GM21528 (cell line): ENCODE data around the gene HAO1.

ENCODE experiments used
- ATAC-seq: cut with Tn5 transposase; IDR thresholded peaks from one replicate; pipeline ENCODE4 v1.9.1; 2021; ENCODE audit warnings: mild to moderate bottlenecking, moderate library complexity; ENCODE audit not compliant: unreplicated experiment, low FRiP score

HAO1 gene

DNA sequence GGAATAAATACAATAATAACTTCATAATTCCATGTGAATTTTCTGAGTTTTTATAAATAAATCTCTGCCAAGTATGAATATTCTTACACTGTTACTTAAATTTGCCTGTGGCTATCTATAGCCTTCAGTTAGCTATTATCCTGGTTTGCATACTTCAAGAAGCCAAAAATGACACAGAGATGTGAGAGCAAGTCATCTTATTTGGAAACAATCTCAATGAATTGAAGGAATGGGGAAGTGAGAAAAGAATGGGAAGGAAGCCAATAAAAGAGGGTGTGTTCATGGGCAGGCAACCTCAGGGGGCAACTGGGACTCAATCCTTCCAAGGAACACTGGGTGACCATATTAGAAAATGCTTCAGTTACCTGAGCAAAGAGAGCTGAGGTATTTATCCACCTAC is 9.9 kb downstream of the HAO1 start:
- ATAC-seq, result no peak

GRCh38 chr20:7926767-7927166 is 13.5 kb downstream of the HAO1 start:
- ATAC-seq, result no peak

GRCh38 chr20:7926323-7926722 is 13.9 kb downstream of the HAO1 start:
- ATAC-seq, result no peak

- ATAC-seq, result no peak
Observed at GRCh38 chr20:7924692-7925091, 15.6 kb downstream of the HAO1 start.

- ATAC-seq, result no peak
Observed at GRCh38 chr20:7916648-7917047, 23.6 kb downstream of the HAO1 start.

- ATAC-seq, result no peak
Observed at GRCh38 chr20:7912551-7912950, 27.7 kb downstream of the HAO1 start.

DNA sequence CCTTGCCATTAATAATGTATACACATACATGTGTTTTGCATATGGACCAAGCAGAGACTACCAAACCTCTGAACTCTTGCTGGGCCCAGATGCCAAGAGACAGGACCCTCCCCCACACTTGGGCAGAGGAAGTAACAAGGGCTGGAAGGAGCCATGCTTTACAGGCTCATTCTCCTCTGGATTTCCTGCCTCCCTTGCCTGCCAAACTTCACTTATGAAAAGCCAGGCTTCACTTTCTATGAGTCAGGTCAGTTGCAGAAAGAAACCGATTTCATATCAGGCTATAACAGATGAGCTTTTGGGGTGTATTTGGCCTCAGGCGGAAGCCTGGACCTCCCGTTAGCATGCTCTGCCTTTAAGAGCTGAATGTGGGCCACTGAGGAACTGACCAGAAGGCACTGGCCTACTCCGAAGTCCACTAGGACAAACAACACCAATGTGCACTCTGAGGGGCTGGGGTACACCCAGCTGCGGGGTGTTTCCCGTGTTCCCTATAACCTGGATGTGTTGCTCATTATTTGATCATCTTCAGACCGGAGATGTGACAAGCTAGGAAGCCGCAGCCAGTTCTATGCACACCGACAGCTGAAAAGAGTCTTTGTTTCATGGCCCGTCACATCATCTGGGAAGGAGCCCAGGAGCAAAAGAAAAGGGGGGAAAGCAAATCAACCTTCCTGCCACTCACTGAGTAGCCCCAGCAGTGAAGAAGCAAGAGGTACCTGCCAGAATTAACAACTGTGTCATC is 28.5 kb downstream of the HAO1 start:
- ATAC-seq, result no peak

DNA sequence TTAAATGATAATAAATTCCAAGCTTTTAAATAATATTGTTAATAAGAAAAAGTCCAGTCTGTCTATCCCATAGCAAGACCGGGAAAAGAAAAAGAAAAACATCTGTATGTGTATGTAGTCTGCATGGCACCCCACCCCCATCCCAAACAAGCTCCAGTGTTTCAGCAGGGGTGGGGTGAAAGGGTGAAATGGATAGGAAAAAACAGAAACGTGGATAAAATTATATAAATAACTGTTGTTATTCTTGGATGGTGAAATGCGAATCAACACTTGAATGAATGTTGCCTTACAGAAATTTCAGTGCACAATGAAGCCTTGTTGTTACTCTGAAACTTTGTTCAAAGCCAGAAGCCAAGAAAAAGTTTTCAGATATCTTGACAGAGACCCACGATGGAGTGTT is 31.4 kb downstream of the HAO1 start:
- no peak for ATAC-seq

- ATAC-seq, result no peak
Observed at GRCh38 chr20:7903429-7903828, 36.8 kb downstream of the HAO1 start.

GRCh38 chr20:7902879-7903278 is 37.4 kb downstream of the HAO1 start:
- no peak for ATAC-seq

GRCh38 chr20:7897781-7898364 is 42.4 kb downstream of the HAO1 start:
- ATAC-seq, result no peak

- no peak for ATAC-seq
Observed at GRCh38 chr20:7893014-7893730, 47.1 kb downstream of the HAO1 start.

- no peak for ATAC-seq
Observed at GRCh38 chr20:7891705-7892104, 48.6 kb downstream of the HAO1 start.

DNA sequence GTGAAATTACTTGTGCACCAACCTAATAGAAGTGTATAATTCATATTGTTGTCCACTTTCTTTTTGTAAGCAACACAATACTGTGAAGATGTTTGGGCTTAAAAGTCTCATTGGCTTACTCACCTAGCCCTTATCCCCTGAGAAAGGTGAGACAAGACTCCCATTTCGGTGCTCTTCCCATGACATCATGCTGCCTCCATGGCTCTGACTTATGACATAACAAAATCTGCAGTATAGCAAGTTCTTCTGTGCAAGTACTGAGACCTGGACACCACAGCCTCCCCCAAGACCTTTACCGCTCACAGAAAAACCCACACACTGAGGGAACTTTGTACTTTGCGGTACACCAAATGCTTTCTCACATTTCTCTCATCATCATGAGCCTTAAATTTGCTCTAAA is 50.5 kb downstream of the HAO1 start:
- ATAC-seq, result no peak

GRCh38 chr20:7883741-7884140 is 56.5 kb downstream of the HAO1 start:
- no peak for ATAC-seq

DNA sequence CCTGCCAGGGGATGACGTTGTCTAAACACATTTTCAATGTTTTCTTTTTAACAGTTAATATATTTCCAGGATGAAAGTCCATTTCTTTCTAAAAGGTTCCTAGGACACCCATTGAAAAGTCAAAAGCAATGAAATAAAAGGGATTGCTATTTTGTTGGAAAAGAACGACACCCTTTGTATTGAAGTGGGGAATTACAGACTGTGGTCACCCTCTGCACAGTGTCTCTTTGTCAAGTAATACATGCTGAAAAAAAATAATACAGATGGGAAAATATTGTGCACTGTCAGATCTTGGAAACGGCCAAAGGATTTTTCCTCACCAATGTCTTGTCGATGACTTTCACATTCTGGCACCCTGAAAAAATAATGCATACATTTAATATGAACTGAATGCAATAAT is 56.9 kb downstream of the HAO1 start:
- no peak for ATAC-seq

GRCh38 chr20:7882076-7882475 is 58.2 kb downstream of the HAO1 start:
- ATAC-seq, result no peak

- ATAC-seq, result no peak
Observed at GRCh38 chr20:7881551-7881950, 58.7 kb downstream of the HAO1 start.

DNA sequence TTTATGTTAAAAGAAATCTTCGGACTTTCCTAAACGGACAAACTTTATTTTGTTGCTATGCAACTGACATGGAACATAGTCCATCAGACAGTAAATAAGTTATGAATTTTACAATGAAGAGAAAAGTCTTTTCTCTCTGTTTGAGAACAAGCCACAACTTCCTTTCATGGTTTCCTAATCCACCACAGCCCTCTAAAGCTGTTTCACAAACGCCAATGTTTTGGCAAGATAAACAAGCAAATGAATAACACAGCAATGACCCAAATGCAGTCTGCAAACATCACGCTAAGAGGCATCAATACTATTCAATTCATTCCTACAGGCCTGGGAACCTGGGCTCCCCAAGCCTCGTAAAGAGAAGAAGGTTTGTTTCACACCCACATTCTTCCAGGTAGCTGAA is 60.4 kb downstream of the HAO1 start:
- peak; percentile 88 for ATAC-seq

DNA sequence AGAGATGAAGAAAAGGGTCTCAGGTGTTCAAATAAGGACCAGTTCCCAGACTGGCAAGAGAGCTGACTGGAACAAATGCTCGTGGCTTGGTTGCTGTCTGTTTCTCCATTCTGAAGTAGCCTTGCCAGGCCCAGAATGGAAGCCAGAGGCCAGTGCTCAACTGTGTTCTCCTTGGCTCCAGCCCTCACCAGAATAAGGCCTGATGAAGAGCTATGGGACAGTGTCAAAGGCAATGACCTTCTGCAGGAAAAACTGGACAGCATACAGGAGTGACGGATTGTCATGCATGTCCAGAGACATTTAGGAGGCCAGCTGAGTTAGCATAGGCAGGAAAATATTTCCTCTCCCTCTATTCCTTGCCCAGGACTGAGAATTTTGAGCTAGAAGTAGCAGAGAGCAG is 72.2 kb downstream of the HAO1 start:
- no peak for ATAC-seq

DNA sequence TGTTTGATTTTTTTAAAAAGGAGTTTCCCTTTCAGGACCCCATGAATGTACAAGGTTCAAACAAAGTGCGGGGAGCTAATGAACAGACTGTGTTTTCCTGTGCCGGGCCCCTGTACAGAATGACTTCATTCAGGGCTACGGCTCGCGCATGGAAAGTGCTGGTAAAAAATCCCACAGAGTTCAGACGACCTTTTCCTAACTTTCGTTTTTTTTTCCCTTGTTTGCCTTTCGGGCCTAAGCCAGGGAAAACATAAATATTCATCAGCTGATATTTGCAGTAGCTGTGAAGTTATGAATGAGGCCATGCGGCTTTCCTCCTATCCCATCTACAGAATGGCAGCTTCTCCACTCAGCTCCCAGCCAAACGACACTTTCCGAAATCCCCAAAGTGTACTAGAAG is 74.0 kb downstream of the HAO1 start:
- ATAC-seq, result no peak

DNA sequence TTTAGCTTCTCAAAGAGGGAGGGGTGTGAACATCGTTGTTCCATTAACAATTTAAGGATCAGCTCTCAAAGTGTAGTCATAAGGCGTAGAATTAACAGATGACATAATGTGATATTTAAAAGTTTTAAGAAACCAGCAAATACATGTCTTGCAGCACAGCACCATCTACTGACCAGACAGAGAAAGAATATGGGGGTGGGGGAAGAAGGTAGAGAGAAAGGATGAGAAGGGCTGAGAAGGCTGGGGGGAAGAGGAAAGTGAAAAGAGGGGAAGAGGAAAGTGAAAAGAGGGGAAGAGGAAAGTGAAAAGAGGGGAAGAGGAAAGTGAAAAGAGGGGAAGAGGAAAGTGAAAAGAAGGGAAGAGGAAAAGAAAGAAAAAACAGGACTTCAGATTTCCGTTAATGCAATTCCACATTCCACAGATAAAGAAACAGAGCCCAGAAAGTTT is 80.9 kb downstream of the HAO1 start:
- ATAC-seq, result no peak
